ENCODE measurements around the gene SOBP.

The SOBP gene

DNA sequence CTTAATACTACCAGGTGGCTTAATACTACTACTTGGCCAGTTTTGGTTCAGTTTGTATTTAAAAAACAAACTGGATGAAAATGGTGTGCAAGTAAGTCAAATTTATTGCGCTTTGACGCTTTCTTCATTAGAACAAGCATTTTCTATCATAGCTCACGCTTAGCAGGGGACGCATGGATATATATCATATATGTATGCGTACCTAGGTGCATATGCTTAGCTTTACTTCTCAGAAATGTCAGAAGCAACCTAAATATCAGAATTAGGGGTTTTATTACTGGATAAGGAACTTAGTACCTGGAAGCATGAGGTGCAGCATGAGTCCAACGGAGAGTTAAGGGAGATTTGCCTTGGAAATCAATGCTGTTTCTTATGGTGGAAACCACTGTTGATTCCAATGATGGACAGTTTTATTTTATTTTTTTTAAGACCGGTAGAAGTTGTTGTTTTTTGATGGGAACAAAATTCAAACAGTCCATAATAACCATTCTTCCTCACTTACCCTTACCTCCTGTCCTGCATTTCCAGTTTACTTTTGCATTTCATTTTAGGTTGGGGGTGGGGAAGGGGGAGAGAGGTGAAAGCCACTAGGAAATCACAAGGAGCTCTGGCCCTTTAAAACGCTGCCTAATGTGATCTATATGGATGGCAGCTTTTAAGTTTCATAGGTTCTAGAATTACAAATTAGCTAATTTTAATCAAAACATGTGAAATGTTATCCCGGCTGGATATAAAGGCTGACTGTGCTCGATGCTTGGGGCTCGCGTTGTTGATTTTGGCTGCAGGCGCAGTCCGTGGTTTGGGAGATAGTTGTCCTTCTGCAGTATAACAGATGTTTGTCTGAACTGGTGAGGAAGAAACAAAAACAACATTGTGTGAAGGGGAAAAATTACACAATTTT lies 2.1 kb downstream of the SOBP start (continued):
- TF ChIP-seq ZNF19 (tag by site-specific recombination; IDR thresholded peaks at IDR 0.05; ENCODE audit: low read depth) (no peak), ZNF561 (tag by site-specific recombination; IDR thresholded peaks at IDR 0.05; ENCODE audit: borderline replicate concordance) (peak; percentile 97), ZNF266 (tag by site-specific recombination; IDR thresholded peaks at IDR 0.05; ENCODE audit: low read depth) (no peak), ZSCAN16 (tag by site-specific recombination; IDR thresholded peaks at IDR 0.05) (0 out of 2 replicates have a peak, but pooled peaks have one; percentile 59), ZNF626 (tag by site-specific recombination; IDR thresholded peaks at IDR 0.05) (no peak), KLF8 (tag by site-specific recombination; IDR thresholded peaks at IDR 0.05) (peak; percentile 83), OVOL3 (tag by site-specific recombination; IDR thresholded peaks at IDR 0.05) (peak; percentile 96), ZNF132 (tag by site-specific recombination; IDR thresholded peaks at IDR 0.05; ENCODE audit: borderline replicate concordance) (no peak), ZNF37A (tag by site-specific recombination; IDR thresholded peaks at IDR 0.05) (no peak), ZNF394 (tag by site-specific recombination; IDR thresholded peaks at IDR 0.05; ENCODE audit: borderline replicate concordance) (no peak; the same call in 1 of the 2 replicates), ZNF596 (tag by site-specific recombination; IDR thresholded peaks at IDR 0.05) (peak; percentile 70; the same call in 1 of the 2 replicates), ZNF747 (tag by site-specific recombination; IDR thresholded peaks at IDR 0.05) (no peak), HOXC10 (CRISPR knock-in tag; IDR thresholded peaks at IDR 0.05) (no peak), ZNF654 (tag by site-specific recombination; IDR thresholded peaks at IDR 0.05; ENCODE audit: low read depth) (no peak; the same call in 1 of the 2 replicates), SALL2 (tag by site-specific recombination; IDR thresholded peaks at IDR 0.05; ENCODE audit: borderline replicate concordance) (no peak), ZNF777 (tag by site-specific recombination; IDR thresholded peaks at IDR 0.05; ENCODE audit: borderline replicate concordance) (no peak), ZBTB48 (tag by site-specific recombination; IDR thresholded peaks at IDR 0.05) (no peak), ZNF623 (tag by site-specific recombination; IDR thresholded peaks at IDR 0.05) (no peak), ZNF530 (tag by site-specific recombination; IDR thresholded peaks at IDR 0.05; ENCODE audit: low read depth) (no peak), ZNF629 (tag by site-specific recombination; IDR thresholded peaks at IDR 0.05) (peak; percentile 85), ZNF157 (tag by site-specific recombination; IDR thresholded peaks at IDR 0.05) (no peak), ZNF521 (tag by site-specific recombination; IDR thresholded peaks at IDR 0.05) (no peak)
- TF ChIP-seq, protein P1, sequence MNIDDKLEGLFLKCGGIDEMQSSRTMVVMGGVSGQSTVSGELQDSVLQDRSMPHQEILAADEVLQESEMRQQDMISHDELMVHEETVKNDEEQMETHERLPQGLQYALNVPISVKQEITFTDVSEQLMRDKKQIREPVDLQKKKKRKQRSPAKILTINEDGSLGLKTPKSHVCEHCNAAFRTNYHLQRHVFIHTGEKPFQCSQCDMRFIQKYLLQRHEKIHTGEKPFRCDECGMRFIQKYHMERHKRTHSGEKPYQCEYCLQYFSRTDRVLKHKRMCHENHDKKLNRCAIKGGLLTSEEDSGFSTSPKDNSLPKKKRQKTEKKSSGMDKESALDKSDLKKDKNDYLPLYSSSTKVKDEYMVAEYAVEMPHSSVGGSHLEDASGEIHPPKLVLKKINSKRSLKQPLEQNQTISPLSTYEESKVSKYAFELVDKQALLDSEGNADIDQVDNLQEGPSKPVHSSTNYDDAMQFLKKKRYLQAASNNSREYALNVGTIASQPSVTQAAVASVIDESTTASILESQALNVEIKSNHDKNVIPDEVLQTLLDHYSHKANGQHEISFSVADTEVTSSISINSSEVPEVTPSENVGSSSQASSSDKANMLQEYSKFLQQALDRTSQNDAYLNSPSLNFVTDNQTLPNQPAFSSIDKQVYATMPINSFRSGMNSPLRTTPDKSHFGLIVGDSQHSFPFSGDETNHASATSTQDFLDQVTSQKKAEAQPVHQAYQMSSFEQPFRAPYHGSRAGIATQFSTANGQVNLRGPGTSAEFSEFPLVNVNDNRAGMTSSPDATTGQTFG (tag by site-specific recombination; IDR thresholded peaks at IDR 0.05; ENCODE audit: borderline replicate concordance), result no peak
- TF ChIP-seq, protein P2, sequence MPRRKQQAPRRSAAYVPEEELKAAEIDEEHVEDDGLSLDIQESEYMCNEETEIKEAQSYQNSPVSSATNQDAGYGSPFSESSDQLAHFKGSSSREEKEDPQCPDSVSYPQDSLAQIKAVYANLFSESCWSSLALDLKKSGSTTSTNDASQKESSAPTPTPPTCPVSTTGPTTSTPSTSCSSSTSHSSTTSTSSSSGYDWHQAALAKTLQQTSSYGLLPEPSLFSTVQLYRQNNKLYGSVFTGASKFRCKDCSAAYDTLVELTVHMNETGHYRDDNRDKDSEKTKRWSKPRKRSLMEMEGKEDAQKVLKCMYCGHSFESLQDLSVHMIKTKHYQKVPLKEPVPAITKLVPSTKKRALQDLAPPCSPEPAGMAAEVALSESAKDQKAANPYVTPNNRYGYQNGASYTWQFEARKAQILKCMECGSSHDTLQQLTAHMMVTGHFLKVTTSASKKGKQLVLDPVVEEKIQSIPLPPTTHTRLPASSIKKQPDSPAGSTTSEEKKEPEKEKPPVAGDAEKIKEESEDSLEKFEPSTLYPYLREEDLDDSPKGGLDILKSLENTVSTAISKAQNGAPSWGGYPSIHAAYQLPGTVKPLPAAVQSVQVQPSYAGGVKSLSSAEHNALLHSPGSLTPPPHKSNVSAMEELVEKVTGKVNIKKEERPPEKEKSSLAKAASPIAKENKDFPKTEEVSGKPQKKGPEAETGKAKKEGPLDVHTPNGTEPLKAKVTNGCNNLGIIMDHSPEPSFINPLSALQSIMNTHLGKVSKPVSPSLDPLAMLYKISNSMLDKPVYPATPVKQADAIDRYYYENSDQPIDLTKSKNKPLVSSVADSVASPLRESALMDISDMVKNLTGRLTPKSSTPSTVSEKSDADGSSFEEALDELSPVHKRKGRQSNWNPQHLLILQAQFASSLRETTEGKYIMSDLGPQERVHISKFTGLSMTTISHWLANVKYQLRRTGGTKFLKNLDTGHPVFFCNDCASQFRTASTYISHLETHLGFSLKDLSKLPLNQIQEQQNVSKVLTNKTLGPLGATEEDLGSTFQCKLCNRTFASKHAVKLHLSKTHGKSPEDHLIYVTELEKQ (tag by site-specific recombination; IDR thresholded peaks at IDR 0.05; ENCODE audit: borderline replicate concordance), result peak; percentile 96
- TF ChIP-seq, protein P3, sequence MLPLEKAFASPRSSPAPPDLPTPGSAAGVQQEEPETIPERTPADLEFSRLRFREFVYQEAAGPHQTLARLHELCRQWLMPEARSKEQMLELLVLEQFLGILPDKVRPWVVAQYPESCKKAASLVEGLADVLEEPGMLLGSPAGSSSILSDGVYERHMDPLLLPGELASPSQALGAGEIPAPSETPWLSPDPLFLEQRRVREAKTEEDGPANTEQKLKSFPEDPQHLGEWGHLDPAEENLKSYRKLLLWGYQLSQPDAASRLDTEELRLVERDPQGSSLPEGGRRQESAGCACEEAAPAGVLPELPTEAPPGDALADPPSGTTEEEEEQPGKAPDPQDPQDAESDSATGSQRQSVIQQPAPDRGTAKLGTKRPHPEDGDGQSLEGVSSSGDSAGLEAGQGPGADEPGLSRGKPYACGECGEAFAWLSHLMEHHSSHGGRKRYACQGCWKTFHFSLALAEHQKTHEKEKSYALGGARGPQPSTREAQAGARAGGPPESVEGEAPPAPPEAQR (tag by site-specific recombination; IDR thresholded peaks at IDR 0.05), result peak; percentile 52; the same call in 1 of the 2 replicates
- TF ChIP-seq, protein P4, sequence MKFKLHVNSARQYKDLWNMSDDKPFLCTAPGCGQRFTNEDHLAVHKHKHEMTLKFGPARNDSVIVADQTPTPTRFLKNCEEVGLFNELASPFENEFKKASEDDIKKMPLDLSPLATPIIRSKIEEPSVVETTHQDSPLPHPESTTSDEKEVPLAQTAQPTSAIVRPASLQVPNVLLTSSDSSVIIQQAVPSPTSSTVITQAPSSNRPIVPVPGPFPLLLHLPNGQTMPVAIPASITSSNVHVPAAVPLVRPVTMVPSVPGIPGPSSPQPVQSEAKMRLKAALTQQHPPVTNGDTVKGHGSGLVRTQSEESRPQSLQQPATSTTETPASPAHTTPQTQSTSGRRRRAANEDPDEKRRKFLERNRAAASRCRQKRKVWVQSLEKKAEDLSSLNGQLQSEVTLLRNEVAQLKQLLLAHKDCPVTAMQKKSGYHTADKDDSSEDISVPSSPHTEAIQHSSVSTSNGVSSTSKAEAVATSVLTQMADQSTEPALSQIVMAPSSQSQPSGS (tag by site-specific recombination; IDR thresholded peaks at IDR 0.05; ENCODE audit: low read depth), result 0 out of 2 replicates have a peak, but pooled peaks have one; percentile 4
- TF ChIP-seq, protein P5, sequence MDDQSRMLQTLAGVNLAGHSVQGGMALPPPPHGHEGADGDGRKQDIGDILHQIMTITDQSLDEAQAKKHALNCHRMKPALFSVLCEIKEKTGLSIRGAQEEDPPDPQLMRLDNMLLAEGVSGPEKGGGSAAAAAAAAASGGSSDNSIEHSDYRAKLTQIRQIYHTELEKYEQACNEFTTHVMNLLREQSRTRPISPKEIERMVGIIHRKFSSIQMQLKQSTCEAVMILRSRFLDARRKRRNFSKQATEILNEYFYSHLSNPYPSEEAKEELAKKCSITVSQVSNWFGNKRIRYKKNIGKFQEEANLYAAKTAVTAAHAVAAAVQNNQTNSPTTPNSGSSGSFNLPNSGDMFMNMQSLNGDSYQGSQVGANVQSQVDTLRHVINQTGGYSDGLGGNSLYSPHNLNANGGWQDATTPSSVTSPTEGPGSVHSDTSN (CRISPR knock-in tag; IDR thresholded peaks at IDR 0.05), result 0 out of 2 replicates have a peak, but pooled peaks have one; percentile 1

Data from HEK293 (cell line).